Activated CD8-positive, alpha-beta T cell treated with anti-CD3 and anti-CD28 coated beads for 36 hours (primary cell): ENCODE measurements around the gene HSPG2. TPM values are rescaled to one million over a fixed set of nuclear protein-coding genes. Genes with fewer than 3 reads are reported as not detected.
A peak's percentile ranks its signal among the peaks of the same experiment; 100 is the strongest.
"Not testable (repeated sequence)": the region's sequence is repeated elsewhere in the genome, so short reads cannot be mapped to it uniquely, and the experiment has no call there.

Experiments used
- ATAC-seq: fragments of 200-7000 bp; cut with Tn5 transposase; one replicate; pipeline ENCODE4 v1.10.0; 2021; ENCODE audit warnings: mild to moderate bottlenecking, moderate library complexity
- CTCF ChIA-PET: fragments of 350-600 bp; sonication (Branson Sonifier 250); formaldehyde crosslinking; loops from one replicate; lab custom pipeline; 2021; ENCODE audit warnings: antibody characterized with exemption; lab: Charles Lee
- POLR2A ChIA-PET: fragments of 350-600 bp; sonication (Branson Sonifier 250); formaldehyde crosslinking; loops from one replicate; lab custom pipeline; 2021; ENCODE audit warnings: antibody characterized with exemption; lab: Charles Lee
- DNase-seq: peaks from one replicate; pipeline ENCODE4 v3.0.0-alpha.2; 2020
- H3K27ac Mint-ChIP-seq: one replicate; pipeline ENCODE4 v1.8.0; 2021; ENCODE audit warnings: mild to moderate bottlenecking, mixed read lengths
- H3K27me3 Mint-ChIP-seq: one replicate; pipeline ENCODE4 v1.8.0; 2021; ENCODE audit warnings: mixed read lengths
- H3K36me3 Mint-ChIP-seq: one replicate; pipeline ENCODE4 v1.8.0; 2021; ENCODE audit warnings: low read depth, mixed read lengths
- H3K4me1 Mint-ChIP-seq: one replicate; pipeline ENCODE4 v1.8.0; 2021; ENCODE audit warnings: low read depth, mixed read lengths
- H3K4me3 Mint-ChIP-seq: one replicate; pipeline ENCODE4 v1.8.0; 2021; ENCODE audit warnings: mild to moderate bottlenecking, moderate library complexity, mixed read lengths
- H3K9me3 Mint-ChIP-seq: one replicate; pipeline ENCODE4 v1.8.0; 2021; ENCODE audit warnings: mixed read lengths
- intact Hi-C: fragments of 100-400 bp; cut with micrococcal nuclease; formaldehyde crosslinking; loops from one replicate; pipeline ENCODE4 v1.10.0; 2022
- total RNA-seq, 2 experiments: library from RNA; stranded (reverse); gene quantifications; one replicate each; pipeline ENCODE4 v1.2.3, GENCODE V29; 2021
- TF ChIP-seq, protein P1 (sequence below): fragments of 200-600 bp; IDR thresholded peaks from one replicate; pipeline ENCODE4 v1.8.0; 2022; ENCODE audit warnings: antibody characterized with exemption, mild to moderate bottlenecking

Gene HSPG2
- total RNA-seq, 2 experiments from 2014 or later: 52.1 to 59.0 TPM

DNA sequence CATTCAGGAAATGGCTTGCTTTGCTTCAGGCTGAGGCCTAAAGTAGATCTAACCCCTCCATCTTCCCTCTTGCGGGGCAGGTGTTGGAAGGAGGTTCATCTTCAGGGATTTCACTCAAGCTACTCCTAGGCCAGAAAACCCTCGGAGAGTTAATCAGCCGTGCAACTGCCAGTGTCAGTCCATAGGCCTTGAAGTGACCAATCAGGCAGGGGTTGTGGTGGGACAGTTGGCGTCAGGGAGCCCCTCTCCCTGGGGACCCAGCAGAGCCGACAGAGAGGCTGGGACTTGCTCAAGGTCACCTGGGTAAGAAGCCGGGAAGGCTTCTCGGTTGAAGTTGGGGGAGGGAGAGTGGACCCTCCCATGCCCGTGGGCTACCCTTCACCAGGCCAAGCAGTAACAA lies 36.8 kb upstream of the HSPG2 start:
- intact Hi-C loops, H3K4me1 Mint-ChIP-seq, H3K27ac Mint-ChIP-seq, ATAC-seq, CTCF ChIA-PET, DNase-seq, H3K36me3 Mint-ChIP-seq, POLR2A ChIA-PET, H3K27me3 Mint-ChIP-seq, H3K4me3 Mint-ChIP-seq, H3K9me3 Mint-ChIP-seq: not testable (repeated sequence)

GRCh38 chr1:21972973-21973441 lies 35.9 kb upstream of the HSPG2 start:
- H3K4me1 Mint-ChIP-seq, H3K27me3 Mint-ChIP-seq, H3K9me3 Mint-ChIP-seq, POLR2A ChIA-PET, CTCF ChIA-PET, H3K27ac Mint-ChIP-seq, DNase-seq, ATAC-seq, H3K36me3 Mint-ChIP-seq, intact Hi-C loops, H3K4me3 Mint-ChIP-seq: not testable (repeated sequence)

GRCh38 chr1:21970523-21970922 lies 33.4 kb upstream of the HSPG2 start:
- H3K27me3 Mint-ChIP-seq, POLR2A ChIA-PET, CTCF ChIA-PET, H3K9me3 Mint-ChIP-seq, H3K27ac Mint-ChIP-seq, H3K4me1 Mint-ChIP-seq, H3K4me3 Mint-ChIP-seq, intact Hi-C loops, H3K36me3 Mint-ChIP-seq, ATAC-seq, DNase-seq: not testable (repeated sequence)

GRCh38 chr1:21969066-21969465 lies 32.0 kb upstream of the HSPG2 start:
- CTCF ChIA-PET, H3K9me3 Mint-ChIP-seq, DNase-seq, H3K4me3 Mint-ChIP-seq, POLR2A ChIA-PET, H3K27me3 Mint-ChIP-seq, H3K4me1 Mint-ChIP-seq, H3K27ac Mint-ChIP-seq, ATAC-seq, H3K36me3 Mint-ChIP-seq, intact Hi-C loops: not testable (repeated sequence)

DNA sequence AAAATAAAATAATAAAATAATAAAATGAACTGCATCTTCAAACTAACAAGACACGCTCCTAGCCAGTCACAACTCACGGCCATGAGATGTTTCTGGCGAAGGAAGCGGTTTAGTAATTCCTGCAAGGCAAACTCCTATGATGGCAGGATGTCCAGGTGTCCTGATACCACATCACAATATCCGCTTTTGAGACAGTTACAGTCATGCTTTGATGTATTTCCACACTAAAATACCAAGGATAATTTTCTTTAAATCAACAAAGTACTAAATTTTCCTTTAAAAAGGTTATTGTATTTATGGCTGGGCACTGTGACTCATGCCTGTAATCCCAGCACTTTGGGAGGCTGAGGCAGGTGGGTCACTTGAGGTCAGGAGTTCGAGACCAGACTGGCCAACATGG lies 30.1 kb upstream of the HSPG2 start:
- POLR2A ChIA-PET, intact Hi-C loops, CTCF ChIA-PET: not testable (repeated sequence)

GRCh38 chr1:21966247-21967000 lies 29.3 kb upstream of the HSPG2 start:
- Mint-ChIP-seq H3K27ac (no peak overlapping the region), H3K27me3 (no peaks in the 10 kb centered on the region), H3K4me1 (peaks cover 4% of the 10 kb centered on the region), H3K36me3 (no peaks in the 10 kb centered on the region), H3K4me3 (no peak overlapping the region), H3K9me3 (no peaks in the 10 kb centered on the region)
- CTCF ChIA-PET: no interaction called here
- TF ChIP-seq, protein P1, sequence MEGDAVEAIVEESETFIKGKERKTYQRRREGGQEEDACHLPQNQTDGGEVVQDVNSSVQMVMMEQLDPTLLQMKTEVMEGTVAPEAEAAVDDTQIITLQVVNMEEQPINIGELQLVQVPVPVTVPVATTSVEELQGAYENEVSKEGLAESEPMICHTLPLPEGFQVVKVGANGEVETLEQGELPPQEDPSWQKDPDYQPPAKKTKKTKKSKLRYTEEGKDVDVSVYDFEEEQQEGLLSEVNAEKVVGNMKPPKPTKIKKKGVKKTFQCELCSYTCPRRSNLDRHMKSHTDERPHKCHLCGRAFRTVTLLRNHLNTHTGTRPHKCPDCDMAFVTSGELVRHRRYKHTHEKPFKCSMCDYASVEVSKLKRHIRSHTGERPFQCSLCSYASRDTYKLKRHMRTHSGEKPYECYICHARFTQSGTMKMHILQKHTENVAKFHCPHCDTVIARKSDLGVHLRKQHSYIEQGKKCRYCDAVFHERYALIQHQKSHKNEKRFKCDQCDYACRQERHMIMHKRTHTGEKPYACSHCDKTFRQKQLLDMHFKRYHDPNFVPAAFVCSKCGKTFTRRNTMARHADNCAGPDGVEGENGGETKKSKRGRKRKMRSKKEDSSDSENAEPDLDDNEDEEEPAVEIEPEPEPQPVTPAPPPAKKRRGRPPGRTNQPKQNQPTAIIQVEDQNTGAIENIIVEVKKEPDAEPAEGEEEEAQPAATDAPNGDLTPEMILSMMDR: no peak
- POLR2A ChIA-PET: no interaction called here
- DNase-seq (no peak), ATAC-seq (no peak)
- intact Hi-C loops: no loop called here

More for the DNA sequence above, 30.1 kb upstream of the HSPG2 start:
- DNase-seq, H3K27me3 Mint-ChIP-seq, H3K4me3 Mint-ChIP-seq, H3K9me3 Mint-ChIP-seq, H3K27ac Mint-ChIP-seq, H3K36me3 Mint-ChIP-seq, H3K4me1 Mint-ChIP-seq, ATAC-seq: not testable (repeated sequence)

DNA sequence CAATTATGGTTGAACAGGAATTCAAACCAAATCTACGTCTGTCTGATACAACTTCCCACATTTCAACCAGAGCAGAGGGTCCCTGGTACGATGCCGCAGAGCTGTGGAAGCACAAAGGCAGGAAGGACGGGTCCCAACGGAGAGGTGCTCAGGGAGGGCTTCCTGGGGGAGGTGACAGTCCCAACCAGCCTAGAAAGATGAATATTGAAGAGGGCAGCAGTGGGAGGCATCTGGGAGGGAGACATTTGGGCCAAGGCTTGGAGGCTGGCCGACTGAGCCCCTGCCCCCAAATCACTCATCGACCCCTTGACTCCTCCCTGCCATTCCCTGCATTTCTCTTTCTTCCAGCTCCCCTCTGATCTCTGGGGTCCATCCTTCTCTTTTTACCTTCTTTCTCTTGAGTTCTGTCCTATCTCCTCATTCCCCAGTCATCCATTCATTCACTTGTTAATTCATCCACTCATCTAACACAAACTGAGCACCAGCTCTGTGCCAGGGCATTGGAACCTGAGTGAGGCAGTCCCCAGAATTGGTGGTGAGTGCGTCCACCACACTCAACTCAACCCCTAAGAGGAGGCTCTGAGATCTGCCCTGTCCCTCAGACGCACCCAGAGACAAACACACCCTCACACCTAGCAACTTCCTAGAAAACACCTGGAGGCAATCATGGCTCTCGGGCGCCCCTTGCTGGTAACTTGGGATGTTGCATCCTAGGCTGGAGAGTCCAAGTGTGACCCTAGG lies 26.5 kb upstream of the HSPG2 start:
- intact Hi-C loops: no loop called here
- DNase-seq (peak; percentile 91), ATAC-seq (peak; percentile 99)
- peak overlapping the region; percentile 21 for H3K27ac Mint-ChIP-seq
- no peaks in the 10 kb centered on the region for H3K9me3 Mint-ChIP-seq
- peaks cover 4% of the 10 kb centered on the region for H3K4me1 Mint-ChIP-seq
- H3K4me3 Mint-ChIP-seq: no peak overlapping the region
- ChIA-PET POLR2A (interaction anchor here (0.5 to 0.6 kb wide), 2 partner anchors 39 to 367 kb away, joined by 3 read pairs; no protein-coding TSS in a partner anchor), CTCF (interaction anchor here (0.7 to 2.2 kb wide), 15 partner anchors 12 to 311 kb away, joined by 3 to 11 read pairs (median 3); no protein-coding TSS in a partner anchor)
- H3K27me3 Mint-ChIP-seq: no peaks in the 10 kb centered on the region
- TF ChIP-seq, protein P1: peak; percentile 89
- no peaks in the 10 kb centered on the region for H3K36me3 Mint-ChIP-seq
